Left ventricle myocardium inferior (tissue), 1 donor: ENCODE data around the gene PAQR7. TPM values are rescaled to one million over a fixed set of nuclear protein-coding genes. Genes with fewer than 3 reads are reported as not detected.
A peak's percentile ranks its signal among the peaks of the same experiment; 100 is the strongest.

ENCODE experiments used
- DNase-seq: peaks from one replicate; pipeline ENCODE4 v3.0.0-alpha.2; 2020
- H3K27ac ChIP-seq: fragments of 200-600 bp; replicated peaks from 2 replicates; pipeline ENCODE4 v1.8.0; 2021
- H3K27me3 ChIP-seq: fragments of 200-600 bp; 2 replicates; pipeline ENCODE4 v1.8.0; 2021; ENCODE audit warnings: low read depth
- H3K36me3 ChIP-seq: fragments of 200-600 bp; 2 replicates; pipeline ENCODE4 v1.8.0; 2021
- H3K4me1 ChIP-seq: fragments of 200-600 bp; 2 replicates; pipeline ENCODE4 v1.8.0; 2021
- H3K4me3 ChIP-seq: fragments of 200-600 bp; 2 replicates; pipeline ENCODE4 v1.8.0; 2021; ENCODE audit warnings: mild to moderate bottlenecking, moderate library complexity
- H3K9me3 ChIP-seq: fragments of 200-600 bp; replicated peaks from 2 replicates; pipeline ENCODE4 v1.8.0; 2021
- intact Hi-C: fragments of 100-400 bp; cut with micrococcal nuclease; formaldehyde crosslinking; loops from one replicate; pipeline ENCODE4 v1.11.0; 2022
- total RNA-seq: library from RNA; stranded (reverse); fragmentation: NEBNext Ultra II Directional; extraction: Animal tissue kit (Norgen Biotek cat#: 25700); gene quantifications from one replicate; pipeline ENCODE4 v1.2.1, GENCODE V29; 2021
- TF ChIP-seq, protein P1 (sequence below): fragments of 200-600 bp; IDR thresholded peaks from 2 replicates; pipeline ENCODE4 v1.8.0; 2021; ENCODE audit warnings: antibody characterized with exemption, mild to moderate bottlenecking, borderline replicate concordance
- donor health status: DM: no; HTN: yes; CAD: no; lungs with severe emphysema.

The PAQR7 gene
- total RNA-seq, 1 donor from 2014 or later: 1.9 TPM

GRCh38 chr1:25917996-25918395, 42.5 kb upstream of the PAQR7 start:
- no peak overlapping the region for H3K4me3 ChIP-seq
- H3K4me1 ChIP-seq: peaks cover 19% of the 10 kb centered on the region
- no peaks in the 10 kb centered on the region for H3K36me3 ChIP-seq
- H3K9me3 ChIP-seq: no peaks in the 10 kb centered on the region
- TF ChIP-seq, protein P1, sequence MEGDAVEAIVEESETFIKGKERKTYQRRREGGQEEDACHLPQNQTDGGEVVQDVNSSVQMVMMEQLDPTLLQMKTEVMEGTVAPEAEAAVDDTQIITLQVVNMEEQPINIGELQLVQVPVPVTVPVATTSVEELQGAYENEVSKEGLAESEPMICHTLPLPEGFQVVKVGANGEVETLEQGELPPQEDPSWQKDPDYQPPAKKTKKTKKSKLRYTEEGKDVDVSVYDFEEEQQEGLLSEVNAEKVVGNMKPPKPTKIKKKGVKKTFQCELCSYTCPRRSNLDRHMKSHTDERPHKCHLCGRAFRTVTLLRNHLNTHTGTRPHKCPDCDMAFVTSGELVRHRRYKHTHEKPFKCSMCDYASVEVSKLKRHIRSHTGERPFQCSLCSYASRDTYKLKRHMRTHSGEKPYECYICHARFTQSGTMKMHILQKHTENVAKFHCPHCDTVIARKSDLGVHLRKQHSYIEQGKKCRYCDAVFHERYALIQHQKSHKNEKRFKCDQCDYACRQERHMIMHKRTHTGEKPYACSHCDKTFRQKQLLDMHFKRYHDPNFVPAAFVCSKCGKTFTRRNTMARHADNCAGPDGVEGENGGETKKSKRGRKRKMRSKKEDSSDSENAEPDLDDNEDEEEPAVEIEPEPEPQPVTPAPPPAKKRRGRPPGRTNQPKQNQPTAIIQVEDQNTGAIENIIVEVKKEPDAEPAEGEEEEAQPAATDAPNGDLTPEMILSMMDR: no peak
- intact Hi-C loops: no loop called here
- no peaks in the 10 kb centered on the region for H3K27me3 ChIP-seq
- no peak overlapping the region for H3K27ac ChIP-seq
- no peak for DNase-seq

DNA sequence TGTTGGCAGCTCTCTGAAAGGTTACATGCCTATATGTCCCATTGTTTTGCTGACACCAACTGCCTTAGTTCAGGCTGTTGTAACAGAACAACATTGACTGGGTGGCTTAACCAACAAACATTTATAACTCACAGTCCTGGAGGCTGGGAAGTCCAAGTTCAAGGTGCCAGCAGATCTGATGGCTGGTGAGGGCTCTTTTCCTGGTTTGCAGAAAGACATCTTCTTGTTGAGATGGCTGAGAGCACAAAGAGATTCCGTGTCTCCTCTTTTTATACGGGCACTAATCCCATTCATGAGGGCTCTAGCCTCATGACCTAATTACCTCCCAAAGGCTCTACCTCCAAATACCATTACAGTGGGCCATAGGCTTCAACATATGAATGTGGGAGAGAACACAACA, 41.0 kb upstream of the PAQR7 start:
- intact Hi-C loops: no loop called here
- Histone ChIP-seq H3K4me3 (no peak overlapping the region), H3K27ac (no peak overlapping the region), H3K9me3 (no peaks in the 10 kb centered on the region), H3K36me3 (no peaks in the 10 kb centered on the region), H3K4me1 (peaks cover 12% of the 10 kb centered on the region), H3K27me3 (no peaks in the 10 kb centered on the region)
- no peak for DNase-seq
- TF ChIP-seq, protein P1: no peak

DNA sequence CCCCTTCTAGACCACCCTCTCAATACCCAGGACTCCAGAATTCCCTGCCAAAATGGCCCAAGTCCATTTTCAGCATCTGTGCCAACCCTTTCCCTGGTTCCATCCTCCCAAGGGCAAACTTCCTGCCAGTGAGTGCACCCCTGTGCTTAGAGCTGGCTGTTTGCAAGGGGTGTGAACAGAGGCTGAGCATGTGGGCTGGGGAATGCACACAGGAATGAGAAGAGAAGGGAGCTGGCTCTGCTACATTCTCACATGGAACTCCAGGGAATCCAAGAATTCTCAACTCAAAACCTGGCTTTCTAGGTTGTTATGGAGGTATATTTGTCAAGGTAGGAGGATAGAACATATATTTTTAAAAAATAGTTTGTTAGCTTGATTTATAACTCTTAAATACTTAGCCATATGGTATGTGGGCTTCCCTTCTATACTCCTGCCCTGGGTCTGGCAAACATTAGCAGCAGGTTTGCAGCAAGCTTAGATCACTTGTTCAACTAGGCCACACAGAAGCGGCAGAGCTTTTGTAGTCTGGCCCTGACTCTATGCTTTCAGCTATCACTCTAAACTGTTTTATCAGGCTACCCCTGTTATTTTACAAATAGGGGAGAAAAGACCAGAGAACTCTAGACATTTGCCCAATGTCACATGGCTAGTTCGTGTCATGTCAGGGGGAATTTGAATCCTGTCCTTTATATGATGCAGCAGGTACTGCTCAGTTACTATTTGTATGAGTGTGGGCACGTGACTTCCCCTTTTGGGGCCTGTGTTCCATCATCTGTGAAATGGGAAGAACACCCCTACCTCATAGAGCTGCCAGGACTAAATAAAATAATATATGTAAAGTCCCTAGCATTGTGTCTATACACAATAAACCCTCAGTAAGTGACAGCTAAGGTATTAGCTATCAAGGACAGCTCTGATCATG, 38.8 kb upstream of the PAQR7 start:
- Histone ChIP-seq H3K4me1 (peaks cover 12% of the 10 kb centered on the region), H3K27me3 (no peaks in the 10 kb centered on the region), H3K4me3 (no peak overlapping the region), H3K9me3 (no peaks in the 10 kb centered on the region), H3K27ac (peak overlapping the region; percentile 52), H3K36me3 (no peaks in the 10 kb centered on the region)
- intact Hi-C loops: no loop called here
- TF ChIP-seq, protein P1: no peak
- no peak for DNase-seq

- H3K4me3 ChIP-seq: no peak overlapping the region
- no peaks in the 10 kb centered on the region for H3K9me3 ChIP-seq
- intact Hi-C loops: no loop called here
- peaks cover 12% of the 10 kb centered on the region for H3K4me1 ChIP-seq
- H3K27me3 ChIP-seq: no peaks in the 10 kb centered on the region
- no peaks in the 10 kb centered on the region for H3K36me3 ChIP-seq
- H3K27ac ChIP-seq: no peak overlapping the region
- TF ChIP-seq, protein P1: no peak
- no peak for DNase-seq
Measured at GRCh38 chr1:25913206-25913605, 37.7 kb upstream of the PAQR7 start.

GRCh38 chr1:25912076-25912831, 36.7 kb upstream of the PAQR7 start:
- intact Hi-C loops: no loop called here
- TF ChIP-seq, protein P1: no peak
- Histone ChIP-seq H3K27ac (no peak overlapping the region), H3K4me1 (peaks cover 13% of the 10 kb centered on the region), H3K36me3 (no peaks in the 10 kb centered on the region), H3K4me3 (no peak overlapping the region), H3K27me3 (no peaks in the 10 kb centered on the region), H3K9me3 (no peaks in the 10 kb centered on the region)
- DNase-seq: no peak
